CD4-positive, alpha-beta T cell treated with Interleukin-17A for 4 hours (primary cell): ENCODE data around the gene DNM3.

Experiments used
- DNase-seq: peaks from one replicate; pipeline ENCODE4 v3.0.0-alpha.2; 2020; ENCODE audit warnings: mixed read lengths

The DNM3 gene

GRCh38 chr1:172145656-172146055, 304.4 kb downstream of the DNM3 start:
- DNase-seq, result no peak

- DNase-seq, result no peak
Observed at GRCh38 chr1:172146141-172146850, 305.0 kb downstream of the DNM3 start.

GRCh38 chr1:172147541-172147940, 306.2 kb downstream of the DNM3 start:
- DNase-seq, result no peak

- DNase-seq, result no peak
Observed at GRCh38 chr1:172148213-172148612, 306.9 kb downstream of the DNM3 start.

- no peak for DNase-seq
Observed at GRCh38 chr1:172148707-172149106, 307.4 kb downstream of the DNM3 start.

- no peak for DNase-seq
Observed at GRCh38 chr1:172149346-172149745, 308.0 kb downstream of the DNM3 start.

- DNase-seq, result no peak
Observed at GRCh38 chr1:172154551-172154950, 313.3 kb downstream of the DNM3 start.

GRCh38 chr1:172155766-172156165, 314.5 kb downstream of the DNM3 start:
- DNase-seq, result no peak

GRCh38 chr1:172162236-172162635, 320.9 kb downstream of the DNM3 start:
- no peak for DNase-seq

GRCh38 chr1:172163498-172164215, 322.4 kb downstream of the DNM3 start:
- DNase-seq, result no peak

GRCh38 chr1:172165403-172165802, 324.1 kb downstream of the DNM3 start:
- DNase-seq, result no peak

- no peak for DNase-seq
Observed at GRCh38 chr1:172167796-172168596, 326.7 kb downstream of the DNM3 start.

GRCh38 chr1:172168597-172168872, 327.2 kb downstream of the DNM3 start:
- DNase-seq, result no peak

- DNase-seq, result no peak
Observed at GRCh38 chr1:172169836-172170235, 328.5 kb downstream of the DNM3 start.

- DNase-seq, result no peak
Observed at GRCh38 chr1:172172352-172172831, 331.1 kb downstream of the DNM3 start.

- DNase-seq, result no peak
Observed at GRCh38 chr1:172176206-172176605, 334.9 kb downstream of the DNM3 start.

GRCh38 chr1:172177849-172178248, 336.6 kb downstream of the DNM3 start:
- no peak for DNase-seq

GRCh38 chr1:172178886-172179285, 337.6 kb downstream of the DNM3 start:
- DNase-seq, result no peak

- no peak for DNase-seq
Observed at GRCh38 chr1:172179918-172180317, 338.6 kb downstream of the DNM3 start.

GRCh38 chr1:172180501-172181285, 339.4 kb downstream of the DNM3 start:
- DNase-seq, result peak; percentile 67

- DNase-seq, result no peak
Observed at GRCh38 chr1:172184506-172185191, 343.4 kb downstream of the DNM3 start.

- no peak for DNase-seq
Observed at GRCh38 chr1:172185211-172185610, 343.9 kb downstream of the DNM3 start.
